ENCODE measurements around the gene SLC25A39. TPM values are rescaled to one million over a fixed set of nuclear protein-coding genes. Genes with fewer than 3 reads are reported as not detected.

SLC25A39 gene
- polyA plus RNA-seq, 1 of the 3 experiments (the other 2 are of a cell fraction) = 131 TPM

GRCh38 chr17:44282264-44282663 lies 42.4 kb downstream of the SLC25A39 start:
- ChIA-PET CTCF (no interaction called here), POLR2A (interaction anchor here (0.6 kb wide), 1 partner anchor 1157 kb away, joined by 6 read pairs; the partner anchor contains the start of gene BRCA1)
- H3K79me2 ChIP-seq (ENCODE audit: insufficient read depth) = no peaks in the 10 kb centered on the region
- no peaks in the 10 kb centered on the region for H3K4me1 ChIP-seq (ENCODE audit: control insufficient read depth in 1 of 2, insufficient read depth in 2 of 2, low read depth in 1 of 2, low read length in 1 of 2)
- H3K9ac ChIP-seq = no peak overlapping the region
- no peaks in the 10 kb centered on the region for H3K9me2 ChIP-seq
- no peak for DNase-seq
- no peak overlapping the region for H3K27ac ChIP-seq (ENCODE audit: low read depth in 2 of 2, low read length in 1 of 2)
- no peak overlapping the region for H3K4me3 ChIP-seq (ENCODE audit: low read depth in 2 of 2, low read length in 1 of 2)
- no peaks in the 10 kb centered on the region for H3F3A ChIP-seq (replicated peaks; ENCODE audit: insufficient read depth)
- no peaks in the 10 kb centered on the region for H4K20me1 ChIP-seq (ENCODE audit: insufficient read depth)
- H3K36me3 ChIP-seq (replicated peaks in 1 of 2; ENCODE audit: control insufficient read depth in 1 of 2, insufficient read depth in 2 of 2, low read length in 1 of 2) = no peaks in the 10 kb centered on the region
- H3K27me3 ChIP-seq (ENCODE audit: insufficient read depth) = no peaks in the 10 kb centered on the region; the same call in 1 of the 2 replicates
- no peak overlapping the region for H3K4me2 ChIP-seq
- no peak overlapping the region for H2AFZ ChIP-seq (ENCODE audit: low read depth)
- TF ChIP-seq REST (IDR thresholded peaks at IDR 0.05; ENCODE audit: low read depth, low read length) = no peak
- no peak for TF ChIP-seq MXI1 (IDR thresholded peaks at IDR 0.05; ENCODE audit: low read depth, low read length)
- TF ChIP-seq FOXJ3 (CRISPR knock-in tag; IDR thresholded peaks at IDR 0.05) = no peak
- no peak for TF ChIP-seq POLR2AphosphoS5 (IDR thresholded peaks at IDR 0.05; ENCODE audit: low read depth, low read length)
- no peak for TF ChIP-seq TEAD4 (IDR thresholded peaks at IDR 0.05; ENCODE audit: borderline replicate concordance, insufficient read depth)
- TF ChIP-seq FOSL2 (IDR thresholded peaks at IDR 0.05; ENCODE audit: borderline replicate concordance, low read depth) = no peak
- no peak for TF ChIP-seq CHD2 (IDR thresholded peaks at IDR 0.05; ENCODE audit: low read length, partially characterized antibody)
- no peak for TF ChIP-seq EZH2phosphoT487 (IDR thresholded peaks at IDR 0.05; ENCODE audit: borderline replicate concordance, low read depth)
- TF ChIP-seq SIN3A (IDR thresholded peaks at IDR 0.05; ENCODE audit: borderline replicate concordance, low read depth, low read length) = no peak
- no peak for TF ChIP-seq GABPA (IDR thresholded peaks at IDR 0.05; ENCODE audit: low read depth)
- TF ChIP-seq JUND (IDR thresholded peaks at IDR 0.05) = no peak
- TF ChIP-seq FOXM1 (IDR thresholded peaks at IDR 0.05; ENCODE audit: low read depth) = no peak
- no peak for TF ChIP-seq NRF1 (IDR thresholded peaks at IDR 0.05; ENCODE audit: low read depth, low read length)
- no peak for TF ChIP-seq PBX3 (IDR thresholded peaks at IDR 0.05)
- TF ChIP-seq RXRA (IDR thresholded peaks at IDR 0.05; ENCODE audit: borderline replicate concordance, low read depth) = no peak
- no peak for TF ChIP-seq SMC3 (IDR thresholded peaks at IDR 0.05; ENCODE audit: low read depth, low read length)
- H3K9me3 ChIP-seq = no peaks in the 10 kb centered on the region
- 13% methylated on average over 3 of the region's 3 CpGs for WGBS (ENCODE audit: low lambda C conversion rate)

Data from SK-N-SH (cell line).